Ishikawa (cell line): ENCODE results near the gene COG1.

Experiments
- CREB1 ChIP-seq: IDR thresholded peaks from 2 replicates; pipeline ENCODE4 v1.6.1; 2012; ENCODE audit warnings: low read depth
- ZBTB7A ChIP-seq: IDR thresholded peaks from 2 replicates; pipeline ENCODE4 v1.6.1; 2012; ENCODE audit warnings: low read depth

- TF ChIP-seq ZBTB7A, result no peak
- no peak for TF ChIP-seq CREB1
Measured at GRCh38 chr17:73199751-73200317, 7.0 kb downstream of the COG1 start.
